ENCODE data around the gene MACROD2. TPM values are rescaled to one million over a fixed set of nuclear protein-coding genes. Genes with fewer than 3 reads are reported as not detected.

Gene MACROD2
- polyA plus RNA-seq, 1 donor from 2014 or later = 23.2 TPM

- Histone ChIP-seq H3K36me3 (ENCODE audit: insufficient read depth, low read length) (no peaks in the 10 kb centered on the region), H3K4me3 (ENCODE audit: low read length) (no peak overlapping the region), H3K9ac (ENCODE audit: low read length) (no peak overlapping the region), H3K79me2 (replicated peaks; ENCODE audit: insufficient read depth, low read length) (no peaks in the 10 kb centered on the region), H3K27ac (ENCODE audit: low read length) (no peak overlapping the region), H3K27me3 (ENCODE audit: insufficient read depth, low read depth, low read length) (no peaks in the 10 kb centered on the region), H4K20me1 (ENCODE audit: insufficient read depth) (no peaks in the 10 kb centered on the region), H2AFZ (ENCODE audit: low read depth, low read length) (no peak overlapping the region), H3K4me2 (ENCODE audit: low read length) (no peak overlapping the region), H3K9me2 (ENCODE audit: insufficient read depth, low read length) (no peaks in the 10 kb centered on the region), H3F3A (ENCODE audit: insufficient read depth, low read length, poor library complexity, severe bottlenecking) (no peaks in the 10 kb centered on the region), H3K9me3 (ENCODE audit: low read length) (no peaks in the 10 kb centered on the region)
- TF ChIP-seq POLR2AphosphoS5 (IDR thresholded peaks at IDR 0.05) (no peak), RAD21 (conservative IDR thresholded peaks at IDR 0.05) (no peak), CTCF (IDR thresholded peaks at IDR 0.05; ENCODE audit: poor library complexity, severe bottlenecking) (no peak), TAF1 (IDR thresholded peaks at IDR 0.05; ENCODE audit: low read depth) (no peak), REST (IDR thresholded peaks at IDR 0.05; ENCODE audit: borderline replicate concordance) (no peak), MXI1 (conservative IDR thresholded peaks at IDR 0.05; ENCODE audit: poor library complexity, severe bottlenecking) (no peak)
Observed at GRCh38 chr20:14488756-14489479, 493.6 kb downstream of the MACROD2 start.

- Histone ChIP-seq H4K20me1 (ENCODE audit: insufficient read depth) (no peaks in the 10 kb centered on the region), H3F3A (ENCODE audit: insufficient read depth, low read length, poor library complexity, severe bottlenecking) (no peaks in the 10 kb centered on the region), H3K4me3 (ENCODE audit: low read length) (no peak overlapping the region), H3K9me2 (ENCODE audit: insufficient read depth, low read length) (no peaks in the 10 kb centered on the region), H3K79me2 (replicated peaks; ENCODE audit: insufficient read depth, low read length) (no peaks in the 10 kb centered on the region), H3K27me3 (ENCODE audit: insufficient read depth, low read depth, low read length) (no peaks in the 10 kb centered on the region), H3K9ac (ENCODE audit: low read length) (no peak overlapping the region), H3K36me3 (ENCODE audit: insufficient read depth, low read length) (no peaks in the 10 kb centered on the region), H3K9me3 (ENCODE audit: low read length) (no peaks in the 10 kb centered on the region), H3K4me2 (ENCODE audit: low read length) (no peak overlapping the region), H3K27ac (ENCODE audit: low read length) (no peak overlapping the region), H2AFZ (ENCODE audit: low read depth, low read length) (no peak overlapping the region)
- no peak for TF ChIP-seq TAF1 (IDR thresholded peaks at IDR 0.05; ENCODE audit: low read depth)
Observed at GRCh38 chr20:14489544-14489943, 494.2 kb downstream of the MACROD2 start.

- no peak for TF ChIP-seq SMC3 (conservative IDR thresholded peaks at IDR 0.05; ENCODE audit: poor library complexity)
- no peaks in the 10 kb centered on the region for H4K20me1 ChIP-seq (ENCODE audit: insufficient read depth)
- no peak overlapping the region for H3K4me3 ChIP-seq (ENCODE audit: low read length)
- no peaks in the 10 kb centered on the region for H3K9me3 ChIP-seq (ENCODE audit: low read length)
- no peak overlapping the region for H3K4me2 ChIP-seq (ENCODE audit: low read length)
- H3K79me2 ChIP-seq (replicated peaks; ENCODE audit: insufficient read depth, low read length) = no peaks in the 10 kb centered on the region
- no peak overlapping the region for H2AFZ ChIP-seq (ENCODE audit: low read depth, low read length)
- no peaks in the 10 kb centered on the region for H3K36me3 ChIP-seq (ENCODE audit: insufficient read depth, low read length)
- no peaks in the 10 kb centered on the region for H3K9me2 ChIP-seq (ENCODE audit: insufficient read depth, low read length)
- H3K27ac ChIP-seq (ENCODE audit: low read length) = no peak overlapping the region
- no peak overlapping the region for H3K9ac ChIP-seq (ENCODE audit: low read length)
- H3K27me3 ChIP-seq (ENCODE audit: insufficient read depth, low read depth, low read length) = no peaks in the 10 kb centered on the region
- no peaks in the 10 kb centered on the region for H3F3A ChIP-seq (ENCODE audit: insufficient read depth, low read length, poor library complexity, severe bottlenecking)
Observed at GRCh38 chr20:14491436-14491835, 496.1 kb downstream of the MACROD2 start.
